SK-N-SH treated with all-trans-retinoic acid at 6 μM for 48 hours (cell line): ENCODE measurements around the gene CLEC16A.

Experiments used
- ATAC-seq: fragments of 200-7000 bp; cut with Tn5 transposase; 3 replicates; pipeline ENCODE4 v1.9.1; 2020; ENCODE audit warnings: mild to moderate bottlenecking, moderate library complexity
- ARNTL ChIP-seq: fragments of 450-650 bp; formaldehyde crosslinking; IDR thresholded peaks from 2 replicates; pipeline ENCODE4 v1.5.0; 2020; ENCODE audit warnings: low read depth, mild to moderate bottlenecking, moderate library complexity, borderline replicate concordance
- BACH2 ChIP-seq: fragments of 250-450 bp; sonication (Bioruptor Pico); IDR thresholded peaks from 2 replicates; pipeline ENCODE4 v1.9.0; 2021; ENCODE audit warnings: mild to moderate bottlenecking, borderline replicate concordance
- CSDC2 ChIP-seq: fragments of 250-450 bp; sonication (Bioruptor Pico); IDR thresholded peaks from 2 replicates; pipeline ENCODE4 v1.5.0; 2020; ENCODE audit warnings: mild to moderate bottlenecking, moderate library complexity
- ESRRG ChIP-seq: fragments of 250-450 bp; sonication (Bioruptor Pico); IDR thresholded peaks from 2 replicates; pipeline ENCODE4 v1.6.1; 2021; ENCODE audit warnings: mild to moderate bottlenecking
- GLIS3 ChIP-seq: fragments of 250-450 bp; sonication (Bioruptor Pico); IDR thresholded peaks from 2 replicates; pipeline ENCODE4 v1.5.0; 2020; ENCODE audit warnings: mild to moderate bottlenecking, moderate library complexity
- ISL1 ChIP-seq: fragments of 250-450 bp; sonication (Bioruptor Pico); IDR thresholded peaks from 2 replicates; pipeline ENCODE4 v2.1.2; 2022; ENCODE audit warnings: mild to moderate bottlenecking, moderate library complexity
- OSR1 ChIP-seq: fragments of 250-450 bp; sonication (Bioruptor Pico); IDR thresholded peaks from 2 replicates; pipeline ENCODE4 v1.8.0; 2022; ENCODE audit warnings: moderate library complexity, mild to moderate bottlenecking, inconsistent platforms
- RARB ChIP-seq: fragments of 250-450 bp; sonication (Bioruptor Pico); IDR thresholded peaks from 2 replicates; pipeline ENCODE4 v1.8.0; 2021; ENCODE audit warnings: mild to moderate bottlenecking, moderate library complexity
- SNAI2 ChIP-seq: fragments of 250-450 bp; sonication (Bioruptor Pico); IDR thresholded peaks from 2 replicates; pipeline ENCODE4 v1.5.0; 2020; ENCODE audit warnings: mild to moderate bottlenecking, moderate library complexity
- TCF4 ChIP-seq: fragments of 250-450 bp; sonication (Bioruptor Pico); IDR thresholded peaks from 2 replicates; pipeline ENCODE4 v1.8.0; 2021; ENCODE audit warnings: mild to moderate bottlenecking, moderate library complexity, borderline replicate concordance
- TOX ChIP-seq: fragments of 250-450 bp; sonication (Bioruptor Pico); IDR thresholded peaks from 2 replicates; pipeline ENCODE4 v1.8.0; 2021; ENCODE audit warnings: mild to moderate bottlenecking, moderate library complexity, borderline replicate concordance
- ZC3H10 ChIP-seq: fragments of 250-450 bp; sonication (Bioruptor Pico); IDR thresholded peaks from 2 replicates; pipeline ENCODE4 v1.5.1; 2021; ENCODE audit warnings: mild to moderate bottlenecking, moderate library complexity
- ZFP3 ChIP-seq: fragments of 250-450 bp; sonication (Bioruptor Pico); IDR thresholded peaks from 2 replicates; pipeline ENCODE4 v1.5.0; 2020; ENCODE audit warnings: mild to moderate bottlenecking, moderate library complexity
- ZFP30 ChIP-seq: fragments of 450-650 bp; formaldehyde crosslinking; IDR thresholded peaks from 2 replicates; pipeline ENCODE4 v1.5.0; 2022; ENCODE audit warnings: mild to moderate bottlenecking, moderate library complexity
- ZNF565 ChIP-seq: fragments of 450-650 bp; formaldehyde crosslinking; conservative IDR thresholded peaks from 2 replicates; pipeline ENCODE4 v1.5.0; 2020; ENCODE audit warnings: low read depth, mild to moderate bottlenecking, moderate library complexity
- ZNF70 ChIP-seq: fragments of 450-650 bp; formaldehyde crosslinking; IDR thresholded peaks from 2 replicates; pipeline ENCODE4 v1.5.0; 2020; ENCODE audit warnings: mild to moderate bottlenecking, moderate library complexity
- TF ChIP-seq, protein P1 (sequence below): fragments of 250-450 bp; sonication (Bioruptor Pico); IDR thresholded peaks from 2 replicates; pipeline ENCODE4 v1.8.0; 2020; ENCODE audit warnings: mild to moderate bottlenecking, moderate library complexity, borderline replicate concordance
- TF ChIP-seq, protein P2 (sequence below): fragments of 250-450 bp; sonication (Bioruptor Pico); IDR thresholded peaks from 2 replicates; pipeline ENCODE4 v1.8.0; 2021; ENCODE audit warnings: low read depth, mild to moderate bottlenecking, moderate library complexity, borderline replicate concordance
- TF ChIP-seq, protein P3 (sequence below): fragments of 250-450 bp; sonication (Bioruptor Pico); IDR thresholded peaks from 2 replicates; pipeline ENCODE4 v1.5.0; 2020; ENCODE audit warnings: mild to moderate bottlenecking, moderate library complexity
- TF ChIP-seq, protein P4 (sequence below): fragments of 250-450 bp; sonication (Bioruptor Pico); IDR thresholded peaks from 2 replicates; pipeline ENCODE4 v1.5.1; 2020; ENCODE audit warnings: low read depth, mild to moderate bottlenecking, moderate library complexity

CLEC16A gene

DNA sequence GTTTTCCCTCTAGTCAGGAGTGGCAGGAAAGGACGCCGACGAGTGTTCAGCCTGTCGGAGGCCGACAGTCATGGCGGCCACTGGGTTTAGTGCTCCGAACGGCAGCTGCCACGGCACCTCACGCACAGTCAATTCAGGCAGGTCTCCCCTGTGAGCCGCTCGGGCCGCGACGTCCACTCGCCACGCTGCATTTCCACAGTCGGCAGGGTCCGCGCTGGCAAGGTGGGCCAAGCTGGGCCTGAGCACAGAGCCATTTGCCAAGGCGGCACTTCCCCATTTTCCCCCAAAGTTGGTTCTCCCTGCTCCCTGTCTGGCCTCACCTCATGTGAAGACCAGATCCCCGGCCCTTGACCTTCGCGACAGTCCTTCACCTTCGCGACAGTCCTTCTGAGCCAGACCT, 229.8 kb downstream of the CLEC16A start (continued):
- TF ChIP-seq, protein P1, sequence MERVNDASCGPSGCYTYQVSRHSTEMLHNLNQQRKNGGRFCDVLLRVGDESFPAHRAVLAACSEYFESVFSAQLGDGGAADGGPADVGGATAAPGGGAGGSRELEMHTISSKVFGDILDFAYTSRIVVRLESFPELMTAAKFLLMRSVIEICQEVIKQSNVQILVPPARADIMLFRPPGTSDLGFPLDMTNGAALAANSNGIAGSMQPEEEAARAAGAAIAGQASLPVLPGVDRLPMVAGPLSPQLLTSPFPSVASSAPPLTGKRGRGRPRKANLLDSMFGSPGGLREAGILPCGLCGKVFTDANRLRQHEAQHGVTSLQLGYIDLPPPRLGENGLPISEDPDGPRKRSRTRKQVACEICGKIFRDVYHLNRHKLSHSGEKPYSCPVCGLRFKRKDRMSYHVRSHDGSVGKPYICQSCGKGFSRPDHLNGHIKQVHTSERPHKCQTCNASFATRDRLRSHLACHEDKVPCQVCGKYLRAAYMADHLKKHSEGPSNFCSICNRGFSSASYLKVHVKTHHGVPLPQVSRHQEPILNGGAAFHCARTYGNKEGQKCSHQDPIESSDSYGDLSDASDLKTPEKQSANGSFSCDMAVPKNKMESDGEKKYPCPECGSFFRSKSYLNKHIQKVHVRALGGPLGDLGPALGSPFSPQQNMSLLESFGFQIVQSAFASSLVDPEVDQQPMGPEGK (CRISPR knock-in tag): no peak
- TF ChIP-seq, protein P2, sequence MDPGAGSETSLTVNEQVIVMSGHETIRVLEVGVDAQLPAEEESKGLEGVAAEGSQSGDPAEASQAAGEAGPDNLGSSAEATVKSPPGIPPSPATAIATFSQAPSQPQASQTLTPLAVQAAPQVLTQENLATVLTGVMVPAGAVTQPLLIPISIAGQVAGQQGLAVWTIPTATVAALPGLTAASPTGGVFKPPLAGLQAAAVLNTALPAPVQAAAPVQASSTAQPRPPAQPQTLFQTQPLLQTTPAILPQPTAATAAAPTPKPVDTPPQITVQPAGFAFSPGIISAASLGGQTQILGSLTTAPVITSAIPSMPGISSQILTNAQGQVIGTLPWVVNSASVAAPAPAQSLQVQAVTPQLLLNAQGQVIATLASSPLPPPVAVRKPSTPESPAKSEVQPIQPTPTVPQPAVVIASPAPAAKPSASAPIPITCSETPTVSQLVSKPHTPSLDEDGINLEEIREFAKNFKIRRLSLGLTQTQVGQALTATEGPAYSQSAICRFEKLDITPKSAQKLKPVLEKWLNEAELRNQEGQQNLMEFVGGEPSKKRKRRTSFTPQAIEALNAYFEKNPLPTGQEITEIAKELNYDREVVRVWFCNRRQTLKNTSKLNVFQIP (CRISPR knock-in tag): no peak
- TF ChIP-seq OSR1 (CRISPR knock-in tag): no peak
- no peak for TF ChIP-seq CSDC2 (CRISPR knock-in tag)
- no peak for TF ChIP-seq SNAI2 (CRISPR knock-in tag)

DNA sequence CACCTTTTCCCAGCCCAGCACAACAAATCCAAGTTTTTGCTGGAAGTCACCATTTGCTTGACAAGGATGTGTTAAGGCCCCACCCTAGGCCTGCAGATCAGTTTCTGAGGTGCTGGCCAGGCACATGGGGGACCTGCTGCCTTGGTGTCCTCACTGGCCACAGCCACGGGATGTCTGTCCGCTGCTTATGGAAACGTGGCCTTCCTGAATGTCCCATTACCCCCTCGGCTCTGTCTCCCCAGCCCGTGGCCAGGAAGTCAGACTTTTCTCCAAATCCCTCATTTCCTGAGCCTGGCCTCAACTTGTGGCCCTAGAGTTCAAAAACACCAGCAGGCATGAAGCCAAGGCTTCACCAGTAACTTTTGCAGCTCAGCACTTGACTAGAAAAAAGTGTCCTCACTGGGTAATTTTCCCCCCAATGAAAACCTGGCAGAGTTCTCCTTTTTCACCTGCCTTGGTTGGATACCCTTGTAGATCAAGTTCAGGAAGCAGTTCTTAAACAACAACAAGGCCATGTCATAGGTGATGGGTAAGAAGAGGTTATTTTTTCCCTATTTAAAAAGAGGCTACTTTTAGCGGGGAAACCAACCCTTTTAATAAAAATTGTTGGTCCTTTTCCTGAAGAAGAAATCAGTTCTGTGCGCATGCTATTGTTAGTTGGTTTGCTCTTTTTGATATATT, 230.9 kb downstream of the CLEC16A start:
- TF ChIP-seq ZNF565 (CRISPR knock-in tag) (no peak), CSDC2 (CRISPR knock-in tag) (no peak), ZFP3 (CRISPR knock-in tag) (no peak)
- TF ChIP-seq, protein P3, sequence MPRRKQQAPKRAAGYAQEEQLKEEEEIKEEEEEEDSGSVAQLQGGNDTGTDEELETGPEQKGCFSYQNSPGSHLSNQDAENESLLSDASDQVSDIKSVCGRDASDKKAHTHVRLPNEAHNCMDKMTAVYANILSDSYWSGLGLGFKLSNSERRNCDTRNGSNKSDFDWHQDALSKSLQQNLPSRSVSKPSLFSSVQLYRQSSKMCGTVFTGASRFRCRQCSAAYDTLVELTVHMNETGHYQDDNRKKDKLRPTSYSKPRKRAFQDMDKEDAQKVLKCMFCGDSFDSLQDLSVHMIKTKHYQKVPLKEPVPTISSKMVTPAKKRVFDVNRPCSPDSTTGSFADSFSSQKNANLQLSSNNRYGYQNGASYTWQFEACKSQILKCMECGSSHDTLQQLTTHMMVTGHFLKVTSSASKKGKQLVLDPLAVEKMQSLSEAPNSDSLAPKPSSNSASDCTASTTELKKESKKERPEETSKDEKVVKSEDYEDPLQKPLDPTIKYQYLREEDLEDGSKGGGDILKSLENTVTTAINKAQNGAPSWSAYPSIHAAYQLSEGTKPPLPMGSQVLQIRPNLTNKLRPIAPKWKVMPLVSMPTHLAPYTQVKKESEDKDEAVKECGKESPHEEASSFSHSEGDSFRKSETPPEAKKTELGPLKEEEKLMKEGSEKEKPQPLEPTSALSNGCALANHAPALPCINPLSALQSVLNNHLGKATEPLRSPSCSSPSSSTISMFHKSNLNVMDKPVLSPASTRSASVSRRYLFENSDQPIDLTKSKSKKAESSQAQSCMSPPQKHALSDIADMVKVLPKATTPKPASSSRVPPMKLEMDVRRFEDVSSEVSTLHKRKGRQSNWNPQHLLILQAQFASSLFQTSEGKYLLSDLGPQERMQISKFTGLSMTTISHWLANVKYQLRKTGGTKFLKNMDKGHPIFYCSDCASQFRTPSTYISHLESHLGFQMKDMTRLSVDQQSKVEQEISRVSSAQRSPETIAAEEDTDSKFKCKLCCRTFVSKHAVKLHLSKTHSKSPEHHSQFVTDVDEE (CRISPR knock-in tag): no peak
- TF ChIP-seq, protein P2 (CRISPR knock-in tag): no peak
- no peak for ATAC-seq

DNA sequence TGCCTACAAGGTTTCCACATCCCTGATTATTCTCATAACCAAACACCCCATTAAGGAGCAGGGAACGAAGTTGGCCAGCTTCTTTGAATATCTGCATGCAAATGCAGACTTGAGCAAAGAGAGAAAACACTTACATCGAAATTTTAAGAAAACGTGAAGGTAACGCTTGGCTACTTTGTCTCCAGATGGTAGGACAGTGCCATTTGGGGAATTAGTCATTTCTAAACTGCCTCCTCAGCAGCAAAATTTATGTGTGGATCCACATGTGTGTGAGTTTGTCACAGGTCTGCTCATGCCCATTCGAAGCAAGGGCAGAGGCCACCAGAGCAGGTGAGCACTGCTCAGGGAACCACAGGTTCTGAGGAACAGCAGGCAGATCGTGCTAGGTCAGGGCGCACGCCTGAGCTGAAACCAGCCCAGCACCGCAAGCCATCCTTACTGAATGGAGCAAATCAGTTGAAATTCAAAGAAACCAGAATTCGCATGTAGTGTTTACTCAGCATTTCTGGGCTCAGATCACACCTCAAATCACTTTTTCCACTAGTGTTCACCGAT, 231.5 kb downstream of the CLEC16A start:
- TF ChIP-seq TOX (CRISPR knock-in tag) (no peak), ZNF565 (CRISPR knock-in tag) (no peak), GLIS3 (CRISPR knock-in tag) (no peak), ARNTL (CRISPR knock-in tag) (no peak), TCF4 (CRISPR knock-in tag) (no peak), BACH2 (no peak), RARB (no peak), CSDC2 (CRISPR knock-in tag) (no peak), ZFP3 (CRISPR knock-in tag) (no peak), ZFP30 (CRISPR knock-in tag) (no peak), ZC3H10 (CRISPR knock-in tag) (no peak), OSR1 (CRISPR knock-in tag) (no peak), ZNF70 (CRISPR knock-in tag) (no peak), ESRRG (CRISPR knock-in tag) (no peak), SNAI2 (CRISPR knock-in tag) (no peak), ISL1 (CRISPR knock-in tag) (no peak)
- TF ChIP-seq, protein P1 (CRISPR knock-in tag): no peak
- TF ChIP-seq, protein P4, sequence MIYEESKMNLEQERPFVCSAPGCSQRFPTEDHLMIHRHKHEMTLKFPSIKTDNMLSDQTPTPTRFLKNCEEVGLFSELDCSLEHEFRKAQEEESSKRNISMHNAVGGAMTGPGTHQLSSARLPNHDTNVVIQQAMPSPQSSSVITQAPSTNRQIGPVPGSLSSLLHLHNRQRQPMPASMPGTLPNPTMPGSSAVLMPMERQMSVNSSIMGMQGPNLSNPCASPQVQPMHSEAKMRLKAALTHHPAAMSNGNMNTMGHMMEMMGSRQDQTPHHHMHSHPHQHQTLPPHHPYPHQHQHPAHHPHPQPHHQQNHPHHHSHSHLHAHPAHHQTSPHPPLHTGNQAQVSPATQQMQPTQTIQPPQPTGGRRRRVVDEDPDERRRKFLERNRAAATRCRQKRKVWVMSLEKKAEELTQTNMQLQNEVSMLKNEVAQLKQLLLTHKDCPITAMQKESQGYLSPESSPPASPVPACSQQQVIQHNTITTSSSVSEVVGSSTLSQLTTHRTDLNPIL: no peak
- TF ChIP-seq, protein P3 (CRISPR knock-in tag): no peak
- no peak for ATAC-seq
